H1 (cell line): ENCODE measurements around the gene ERICH6. TPM values are rescaled to one million over a fixed set of nuclear protein-coding genes. Genes with fewer than 3 reads are reported as not detected.

Experiments used
- CTCF ChIA-PET: fragments of 300-600 bp; sonication (Branson Sonifier 250); formaldehyde crosslinking; loops from one replicate; lab custom pipeline; 2021; ENCODE audit not compliant: partially characterized antibody; lab: Charles Lee
- POLR2A ChIA-PET: fragments of 300-600 bp; sonication (Branson Sonifier 250); formaldehyde crosslinking; loops from one replicate; lab custom pipeline; 2021; ENCODE audit warnings: inconsistent platforms; ENCODE audit not compliant: partially characterized antibody; lab: Charles Lee
- DNase-seq, 2 experiments: peaks; one replicate each; pipeline versions ENCODE4 v3.0.0 to v3.0.0-alpha.2; 2010 to 2022; ENCODE audit warnings: low spot score in 2 of 2, low read depth in 1 of 2, mixed read lengths in 1 of 2
- FAIRE-seq: peaks from 2 replicates; lab custom pipeline; 2011; peaks lifted over from hg19 to GRCh38; lab: Jason Lieb, UNC
- H2AFZ ChIP-seq: 2 replicates; pipeline ENCODE4 v1.8.1; 2012; ENCODE audit warnings: low read length, inconsistent platforms
- H2AK5ac ChIP-seq: 2 replicates; pipeline ENCODE4 v1.6.1; 2013; ENCODE audit warnings: low read depth, low read length
- H2BK120ac ChIP-seq: replicated peaks from 2 replicates; pipeline ENCODE3; 2013; ENCODE audit warnings: low read depth, low read length, inconsistent platforms
- H2BK12ac ChIP-seq: 2 replicates; pipeline ENCODE4 v1.6.1; 2013; ENCODE audit warnings: low read depth, low read length
- H2BK15ac ChIP-seq: 2 replicates; pipeline ENCODE4 v1.6.1; 2013; ENCODE audit warnings: low read length
- H2BK20ac ChIP-seq: 2 replicates; pipeline ENCODE4 v1.6.1; 2013; ENCODE audit warnings: low read length
- H2BK5ac ChIP-seq: 2 replicates; pipeline ENCODE4 v1.6.1; 2013; ENCODE audit warnings: low read depth, low read length
- H3K14ac ChIP-seq: 2 replicates; pipeline ENCODE4 v1.6.1; 2013; ENCODE audit warnings: inconsistent platforms; ENCODE audit not compliant: insufficient read length
- H3K18ac ChIP-seq: 2 replicates; pipeline ENCODE4 v1.6.1; 2013; ENCODE audit warnings: low read length; ENCODE audit errors: extremely low read depth
- H3K23ac ChIP-seq: 2 replicates; pipeline ENCODE4 v1.6.1; 2013; ENCODE audit warnings: inconsistent platforms; ENCODE audit not compliant: insufficient read length
- H3K23me2 ChIP-seq: 2 replicates; pipeline ENCODE4 v1.6.1; 2013; ENCODE audit warnings: low read depth, low read length
- H3K27ac ChIP-seq: 2 replicates; pipeline ENCODE4 v1.6.1; 2011; ENCODE audit warnings: low read depth, low read length, inconsistent platforms
- H3K27me3 ChIP-seq, 4 experiments: replicated peaks in 1 of 4; 1 replicate in 1 of 4; 2 replicates in 3 of 4; pipeline versions ENCODE4 v1.6.1 to v1.8.1; 2011 to 2013; ENCODE audit warnings: low read length in 3 of 4, mild to moderate bottlenecking in 3 of 4, inconsistent platforms in 2 of 4, mixed read lengths in 2 of 4, moderate library complexity in 1 of 4; ENCODE audit not compliant: control insufficient read depth in 3 of 4, insufficient read depth in 3 of 4; ENCODE audit errors: extremely low read depth in 1 of 4
- H3K36me3 ChIP-seq, 4 experiments: 2 replicates each; pipeline versions ENCODE4 v1.6.1 to v1.8.1; 2011 to 2013; ENCODE audit warnings: mild to moderate bottlenecking in 4 of 4, low read length in 3 of 4, moderate library complexity in 2 of 4, control low read depth in 1 of 4, inconsistent platforms in 1 of 4; ENCODE audit not compliant: insufficient read depth in 4 of 4, control insufficient read depth in 2 of 4
- H3K4ac ChIP-seq: replicated peaks from 2 replicates; pipeline ENCODE3; 2013; ENCODE audit warnings: low read length, low read depth, mixed read lengths, inconsistent platforms; ENCODE audit not compliant: insufficient read length
- H3K4me1 ChIP-seq, 4 experiments: replicated peaks in 1 of 4; 1 replicate in 1 of 4; 2 replicates in 3 of 4; pipeline versions ENCODE4 v1.6.1 to v1.8.1; 2011 to 2013; ENCODE audit warnings: low read length in 3 of 4, inconsistent platforms in 2 of 4, mixed read lengths in 1 of 4; ENCODE audit not compliant: insufficient read depth in 4 of 4, control insufficient read depth in 3 of 4
- H3K4me2 ChIP-seq, 2 experiments: 2 replicates each; pipeline versions ENCODE4 v1.6.1 to v1.8.1; 2011 to 2013; ENCODE audit warnings: low read depth in 2 of 2, low read length in 2 of 2, control low read depth in 1 of 2, inconsistent platforms in 1 of 2, mild to moderate bottlenecking in 1 of 2; ENCODE audit not compliant: insufficient read depth in 1 of 2
- H3K4me3 ChIP-seq, 4 experiments: fragments of 200-600, 300-600 bp in 1 of 4; sonication (generic), shearing (Covaris generic), sonication (Bioruptor Twin) in 1 of 4; 2 replicates each; pipeline versions ENCODE4 v1.5.1 to v1.8.1; 2011 to 2016; ENCODE audit warnings: low read length in 4 of 4, low read depth in 3 of 4, control low read depth in 2 of 4, inconsistent platforms in 2 of 4, mild to moderate bottlenecking in 2 of 4, mixed read lengths in 1 of 4, moderate library complexity in 1 of 4; ENCODE audit not compliant: insufficient read depth in 2 of 4; ENCODE audit errors: extremely low read depth in 1 of 4
- H3K56ac ChIP-seq: replicated peaks from 2 replicates; pipeline ENCODE3; 2013; ENCODE audit warnings: low read depth, mild to moderate bottlenecking, mixed read lengths, low read length, inconsistent platforms; ENCODE audit not compliant: insufficient read length
- H3K79me1 ChIP-seq: 2 replicates; pipeline ENCODE4 v1.6.1; 2013; ENCODE audit warnings: low read depth, low read length, control low read depth
- H3K79me2 ChIP-seq, 2 experiments: 2 replicates each; pipeline versions ENCODE4 v1.6.1 to v1.8.1; 2012 to 2013; ENCODE audit warnings: low read length in 2 of 2, mild to moderate bottlenecking in 2 of 2, inconsistent platforms in 1 of 2; ENCODE audit not compliant: insufficient read depth in 2 of 2, control insufficient read depth in 1 of 2
- H3K9ac ChIP-seq, 4 experiments: replicated peaks in 1 of 4; 1 replicate in 1 of 4; 2 replicates in 3 of 4; pipeline versions ENCODE4 v1.6.1 to v1.8.1; 2011 to 2013; ENCODE audit warnings: low read depth in 3 of 4, low read length in 3 of 4, control low read depth in 2 of 4, mild to moderate bottlenecking in 2 of 4, moderate library complexity in 2 of 4, inconsistent platforms in 1 of 4; ENCODE audit errors: extremely low read depth in 1 of 4
- H3K9me3 ChIP-seq, 2 experiments: 2 replicates each; pipeline versions ENCODE4 v1.6.1 to v1.8.1; 2012 to 2013; ENCODE audit warnings: mild to moderate bottlenecking in 2 of 2, moderate library complexity in 2 of 2, control low read depth in 1 of 2, inconsistent platforms in 1 of 2, low read depth in 1 of 2, low read length in 1 of 2, mixed read lengths in 1 of 2; ENCODE audit not compliant: insufficient read depth in 2 of 2
- H4K20me1 ChIP-seq, 2 experiments: replicated peaks in 1 of 2; 2 replicates each; pipeline versions ENCODE3 to v1.8.1; 2011 to 2013; ENCODE audit warnings: inconsistent platforms in 2 of 2, low read length in 2 of 2, mild to moderate bottlenecking in 1 of 2; ENCODE audit not compliant: insufficient read depth in 2 of 2, control insufficient read depth in 1 of 2
- H4K5ac ChIP-seq: 2 replicates; pipeline ENCODE4 v1.6.1; 2013; ENCODE audit warnings: low read length, low read depth, mixed read lengths, inconsistent platforms; ENCODE audit not compliant: insufficient read length
- H4K8ac ChIP-seq: 2 replicates; pipeline ENCODE4 v1.8.0; 2013; ENCODE audit warnings: mild to moderate bottlenecking, moderate library complexity, low read length, inconsistent platforms; ENCODE audit not compliant: insufficient read depth; ENCODE audit errors: extremely low read depth
- H4K91ac ChIP-seq: replicated peaks from 2 replicates; pipeline ENCODE3; 2013; ENCODE audit warnings: low read length, mixed read lengths, inconsistent platforms; ENCODE audit not compliant: insufficient read length
- BACH1 ChIP-seq: IDR thresholded peaks from 2 replicates; pipeline ENCODE4 v1.6.1; 2012; ENCODE audit warnings: low read length, improper control_type of control experiment
- BCL11A ChIP-seq, 2 experiments: IDR thresholded peaks; one replicate each; pipeline ENCODE4 v1.6.1; 2011; ENCODE audit warnings: low read depth in 2 of 2, low read length in 2 of 2, mild to moderate bottlenecking in 2 of 2
- CEBPB ChIP-seq: IDR thresholded peaks from 2 replicates; pipeline ENCODE4 v1.6.1; 2012; ENCODE audit warnings: low read depth, low read length
- CHD1 ChIP-seq: IDR thresholded peaks from 2 replicates; pipeline ENCODE4 v1.6.1; 2012; ENCODE audit warnings: low read depth, low read length, improper control_type of control experiment
- CHD2 ChIP-seq: IDR thresholded peaks from 2 replicates; pipeline ENCODE4 v1.6.1; 2012; ENCODE audit warnings: low read length, improper control_type of control experiment
- CREB1 ChIP-seq: IDR thresholded peaks from 2 replicates; pipeline ENCODE4 v1.6.1; 2012; ENCODE audit warnings: inconsistent platforms
- FOSL1 ChIP-seq: IDR thresholded peaks from 2 replicates; pipeline ENCODE4 v1.6.1; 2011; ENCODE audit warnings: mild to moderate bottlenecking, low read depth, low read length, moderate library complexity; ENCODE audit not compliant: insufficient read depth
- GABPA ChIP-seq: IDR thresholded peaks from 2 replicates; pipeline ENCODE4 v1.6.1; 2011; ENCODE audit warnings: mild to moderate bottlenecking, low read length, moderate library complexity, borderline replicate concordance; ENCODE audit not compliant: insufficient read depth
- KDM1A ChIP-seq: fragments of 200-600, 300-600 bp; sonication (generic); IDR thresholded peaks from 2 replicates; pipeline ENCODE4 v1.7.1; 2016; ENCODE audit warnings: mild to moderate bottlenecking, low read length, borderline replicate concordance
- KDM5A ChIP-seq: fragments of 200-600 bp; IDR thresholded peaks from 2 replicates; pipeline ENCODE4 v1.7.1; 2012; ENCODE audit warnings: mild to moderate bottlenecking, low read length, inconsistent platforms, mixed read lengths
- PHF8 ChIP-seq: fragments of 200-600 bp; sonication (generic); conservative IDR thresholded peaks from 2 replicates; pipeline ENCODE4 v1.7.1; 2012; ENCODE audit warnings: low read depth, mild to moderate bottlenecking, inconsistent platforms, low read length, moderate library complexity
- SIRT6 ChIP-seq: IDR thresholded peaks from one replicate; pipeline ENCODE4 v1.7.1; 2012; ENCODE audit warnings: low read length, inconsistent platforms
- SP1 ChIP-seq: IDR thresholded peaks from 2 replicates; pipeline ENCODE4 v1.6.1; 2011; ENCODE audit warnings: low read depth, low read length
- TEAD4 ChIP-seq: IDR thresholded peaks from 2 replicates; pipeline ENCODE4 v1.6.1; 2012; ENCODE audit warnings: low read depth, low read length, inconsistent platforms, mixed read lengths
- WGBS, 2 experiments: shearing (Covaris generic) in 1 of 2; methylation state at CpG; one replicate each; pipeline versions ENCODE4 v1.1.6 to v1.1.7; 2013 to 2015; ENCODE audit warnings: low lambda C conversion rate in 2 of 2, mixed read lengths in 2 of 2, inconsistent platforms in 1 of 2, low coverage in 1 of 2, missing lambda C conversion rate in 1 of 2; ENCODE audit not compliant: insufficient replicate concordance in 2 of 2, insufficient coverage in 1 of 2, insufficient read length in 1 of 2; ENCODE audit errors: extremely low coverage in 1 of 2, missing lambda C conversion rate in 1 of 2; 5-methylcytosine and 5-hydroxymethylcytosine counted together
- polyA plus RNA-seq, 7 experiments: library from polyadenylated mRNA; depleted of rRNA in 3 of 7; stranded (reverse) in 5 of 7; unstranded in 2 of 7; fragments of >200 nt in 5 of 7; fragments of 200-250 nt in 2 of 7; gene quantifications; 1 replicate in 5 of 7; 2 replicates in 1 of 7; 4 replicates in 1 of 7; pipeline versions ENCODE4 v1.2.1 to v1.2.3, GENCODE V29; 2011 to 2013; ENCODE audit warnings: missing spikeins in 2 of 7, mixed read lengths in 2 of 7
- total RNA-seq: library from RNA; stranded (reverse); fragmentation: NEBNext Ultra II Directional; extraction: Animal tissue kit (Norgen Biotek cat#: 25700); gene quantifications from 2 replicates; pipeline ENCODE4 v1.2.1, GENCODE V29; 2021
- TF ChIP-seq, protein P1 (sequence below): IDR thresholded peaks from 2 replicates; pipeline ENCODE4 v1.6.1; 2012; ENCODE audit warnings: inconsistent platforms

ERICH6 gene
- total and polyA plus RNA-seq, 2 of the 8 experiments (the other 6 are each of a cell fraction or from before 2014, with no cell fraction given), result not detected

DNA sequence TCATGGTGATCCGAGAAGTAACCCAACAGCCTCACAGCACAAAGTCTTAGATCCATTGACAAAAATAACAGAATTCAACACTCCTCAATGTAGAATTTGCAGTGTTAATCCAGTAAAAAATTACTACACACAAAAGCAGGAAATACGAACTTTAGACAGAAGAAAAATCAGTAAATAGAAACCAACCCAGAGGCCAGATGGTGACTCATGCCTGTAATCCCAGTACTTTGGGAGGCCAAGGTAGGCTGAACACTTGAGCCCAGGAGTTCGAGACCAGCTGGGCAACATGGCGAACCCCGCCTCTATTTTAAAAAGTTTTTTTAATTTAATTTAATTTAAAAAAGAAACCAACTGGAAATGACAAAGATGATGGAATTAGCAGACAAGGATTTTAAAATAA lies 64.5 kb downstream of the ERICH6 start:
- Histone ChIP-seq H4K8ac (no peak overlapping the region), H3K9ac (no peak overlapping the region), H2AK5ac (no peak overlapping the region), H3K9me3 (no peaks in the 10 kb centered on the region), H2BK12ac (no peak overlapping the region), H3K23me2 (no peaks in the 10 kb centered on the region), H3K79me2 (no peaks in the 10 kb centered on the region), H3K18ac (no peak overlapping the region), H3K27me3 (no peaks in the 10 kb centered on the region), H4K91ac (no peak overlapping the region), H2BK20ac (no peak overlapping the region), H3K27ac (no peak overlapping the region), H3K4me1 (no peaks in the 10 kb centered on the region), H4K20me1 (no peaks in the 10 kb centered on the region), H3K4ac (no peak overlapping the region), H3K4me2 (no peak overlapping the region), H3K4me3 (no peak overlapping the region), H2AFZ (no peak overlapping the region), H3K23ac (no peak overlapping the region), H4K5ac (no peak overlapping the region), H3K79me1 (no peaks in the 10 kb centered on the region), H3K56ac (no peak overlapping the region)
- no peak for DNase-seq
- CTCF ChIA-PET, result no interaction called here
- no peak for FAIRE-seq
- POLR2A ChIA-PET, result no interaction called here
- 92% methylated on average over 5 of the region's 5 CpGs; no CpG with 5 or more reads in 1 of the 2 experiments for whole genome bisulfite sequencing, 2 experiments
- TF ChIP-seq KDM1A, result no peak
- no peak for TF ChIP-seq TEAD4
- no peak for TF ChIP-seq PHF8
- no peak for TF ChIP-seq BACH1
- TF ChIP-seq CEBPB, result no peak
- no peak for TF ChIP-seq FOSL1
- no peak for TF ChIP-seq KDM5A
- TF ChIP-seq, protein P1, sequence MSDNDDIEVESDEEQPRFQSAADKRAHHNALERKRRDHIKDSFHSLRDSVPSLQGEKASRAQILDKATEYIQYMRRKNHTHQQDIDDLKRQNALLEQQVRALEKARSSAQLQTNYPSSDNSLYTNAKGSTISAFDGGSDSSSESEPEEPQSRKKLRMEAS, result no peak
- no peak for TF ChIP-seq SP1
- TF ChIP-seq CREB1, result no peak
- no peak for TF ChIP-seq BCL11A (IDR thresholded peaks at IDR 0.05; ENCODE audit: low read depth in 2 of 2, low read length in 2 of 2)
- TF ChIP-seq SIRT6, result no peak
- no peak for TF ChIP-seq CHD2
- no peak for TF ChIP-seq CHD1
- TF ChIP-seq GABPA, result no peak
- TF ChIP-seq, all 59 proteins: peak for 0
- Histone ChIP-seq H3K36me3 (no peaks in the 10 kb centered on the region), H3K14ac (no peak overlapping the region), H2BK5ac (no peak overlapping the region), H2BK120ac (no peak overlapping the region), H2BK15ac (no peak overlapping the region)
